PC-9 (cell line): ENCODE data around the gene POLRMT.

Experiments used
- EZH2 ChIP-seq: fragments of 200-600 bp; sonication (generic); IDR thresholded peaks from 2 replicates; pipeline ENCODE4 v1.8.0; 2017; ENCODE audit warnings: antibody characterized with exemption, low read depth
- TF ChIP-seq, protein P1 (sequence below): fragments of 200-600 bp; sonication (generic); conservative IDR thresholded peaks from 2 replicates; pipeline ENCODE4 v1.6.1; 2017; ENCODE audit warnings: mixed run types, antibody characterized with exemption, mild to moderate bottlenecking, moderate library complexity

DNA sequence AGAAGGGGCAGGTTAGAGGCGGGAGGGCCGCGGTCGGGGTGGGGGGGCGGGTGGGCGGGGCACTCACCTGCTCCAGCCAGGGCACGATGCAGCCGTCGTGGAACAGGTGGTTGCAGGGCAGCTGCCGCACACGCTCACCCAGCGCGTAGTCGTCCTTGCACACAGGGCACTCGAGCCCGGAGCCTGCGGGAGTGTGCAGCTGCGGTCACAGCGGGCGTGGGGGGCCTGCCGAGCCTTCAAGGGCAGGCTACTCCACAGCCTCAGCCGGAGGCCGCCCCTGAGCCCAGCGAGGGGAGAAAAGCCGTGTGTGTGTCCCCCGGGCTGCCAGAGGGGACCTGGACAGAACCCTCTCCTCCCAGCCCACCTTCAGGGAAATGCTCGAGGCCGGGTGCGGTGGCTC, 15.0 kb upstream of the POLRMT start:
- TF ChIP-seq, protein P1, sequence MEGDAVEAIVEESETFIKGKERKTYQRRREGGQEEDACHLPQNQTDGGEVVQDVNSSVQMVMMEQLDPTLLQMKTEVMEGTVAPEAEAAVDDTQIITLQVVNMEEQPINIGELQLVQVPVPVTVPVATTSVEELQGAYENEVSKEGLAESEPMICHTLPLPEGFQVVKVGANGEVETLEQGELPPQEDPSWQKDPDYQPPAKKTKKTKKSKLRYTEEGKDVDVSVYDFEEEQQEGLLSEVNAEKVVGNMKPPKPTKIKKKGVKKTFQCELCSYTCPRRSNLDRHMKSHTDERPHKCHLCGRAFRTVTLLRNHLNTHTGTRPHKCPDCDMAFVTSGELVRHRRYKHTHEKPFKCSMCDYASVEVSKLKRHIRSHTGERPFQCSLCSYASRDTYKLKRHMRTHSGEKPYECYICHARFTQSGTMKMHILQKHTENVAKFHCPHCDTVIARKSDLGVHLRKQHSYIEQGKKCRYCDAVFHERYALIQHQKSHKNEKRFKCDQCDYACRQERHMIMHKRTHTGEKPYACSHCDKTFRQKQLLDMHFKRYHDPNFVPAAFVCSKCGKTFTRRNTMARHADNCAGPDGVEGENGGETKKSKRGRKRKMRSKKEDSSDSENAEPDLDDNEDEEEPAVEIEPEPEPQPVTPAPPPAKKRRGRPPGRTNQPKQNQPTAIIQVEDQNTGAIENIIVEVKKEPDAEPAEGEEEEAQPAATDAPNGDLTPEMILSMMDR, result no peak
- TF ChIP-seq EZH2, result no peak
